GM21526 (cell line): ENCODE results near the gene ABT1.
A peak's percentile ranks its signal among the peaks of the same experiment; 100 is the strongest.

ENCODE experiments used
- ATAC-seq: cut with Tn5 transposase; IDR thresholded peaks from one replicate; pipeline ENCODE4 v1.9.1; 2021; ENCODE audit warnings: moderate library complexity; ENCODE audit not compliant: unreplicated experiment, low FRiP score

Gene ABT1

DNA sequence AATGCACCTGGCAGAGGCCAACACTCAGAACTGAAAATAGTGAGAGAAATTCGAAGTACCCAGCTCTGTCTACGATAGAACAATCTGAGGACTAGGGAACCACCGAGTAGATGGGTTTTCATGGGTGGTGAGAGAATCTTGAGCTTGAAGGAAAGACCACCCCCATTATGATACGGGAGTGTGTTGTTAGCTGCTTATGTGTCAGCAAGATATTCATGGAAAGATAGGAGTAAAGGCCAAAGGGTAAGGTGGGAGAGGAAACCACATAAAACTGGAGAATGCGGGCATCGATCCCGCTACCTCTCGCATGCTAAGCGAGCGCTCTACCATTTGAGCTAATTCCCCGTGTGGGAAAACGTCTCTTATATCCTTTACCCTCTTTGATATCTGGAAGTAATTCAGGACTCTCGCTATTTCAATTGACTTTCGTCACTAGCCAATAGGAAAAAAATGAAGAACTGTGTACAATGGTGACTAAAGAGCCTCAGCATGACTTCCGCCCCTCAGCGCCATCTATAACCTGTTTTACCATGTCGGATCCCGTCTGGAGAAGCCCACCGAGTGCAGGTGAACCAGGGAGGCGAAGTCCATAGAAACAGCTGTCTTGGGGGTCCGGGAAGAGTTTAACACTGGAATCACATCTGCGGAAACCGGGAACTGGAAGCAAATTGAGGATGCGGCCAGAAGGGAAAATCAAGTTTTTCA lies 25.0 kb upstream of the ABT1 start:
- ATAC-seq, result no peak

GRCh38 chr6:26575494-26575939 lies 21.2 kb upstream of the ABT1 start:
- no peak for ATAC-seq

GRCh38 chr6:26576407-26576843 lies 20.3 kb upstream of the ABT1 start:
- ATAC-seq, result no peak

DNA sequence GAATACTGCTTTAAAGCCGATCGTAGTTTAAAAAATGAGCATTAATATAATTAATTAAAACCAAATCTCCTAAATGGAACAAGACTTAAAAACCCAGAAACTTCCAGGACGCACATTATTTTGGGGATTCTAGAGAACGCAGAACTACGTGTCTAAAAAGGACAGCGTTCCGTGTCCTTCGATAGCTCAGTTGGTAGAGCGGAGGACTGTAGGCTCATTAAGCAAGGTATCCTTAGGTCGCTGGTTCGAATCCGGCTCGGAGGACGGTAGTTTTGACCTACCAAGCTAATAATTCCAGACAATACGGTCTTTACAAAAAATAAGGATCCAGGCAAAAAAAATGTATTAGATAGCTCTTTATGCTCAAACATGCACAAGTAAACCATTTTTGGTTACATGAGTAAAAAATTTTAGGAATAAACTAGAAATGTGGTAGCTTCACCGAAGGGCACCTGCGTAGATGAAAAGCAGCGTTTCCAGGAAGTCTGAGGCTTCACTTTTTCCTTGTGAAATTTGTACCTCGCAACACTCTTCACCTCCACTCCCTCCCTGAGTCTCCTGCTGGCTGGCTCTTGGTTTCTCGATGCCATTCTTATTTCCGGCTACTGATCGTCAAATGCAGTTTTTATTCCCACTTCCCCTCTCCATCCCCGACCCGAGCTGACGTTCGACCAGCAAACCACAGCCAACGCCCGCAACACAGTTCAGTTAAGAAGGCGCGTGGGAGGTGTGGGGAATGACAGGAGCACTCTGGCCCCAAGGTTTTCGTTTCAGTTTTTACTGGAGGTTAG lies 19.6 kb upstream of the ABT1 start:
- no peak for ATAC-seq

DNA sequence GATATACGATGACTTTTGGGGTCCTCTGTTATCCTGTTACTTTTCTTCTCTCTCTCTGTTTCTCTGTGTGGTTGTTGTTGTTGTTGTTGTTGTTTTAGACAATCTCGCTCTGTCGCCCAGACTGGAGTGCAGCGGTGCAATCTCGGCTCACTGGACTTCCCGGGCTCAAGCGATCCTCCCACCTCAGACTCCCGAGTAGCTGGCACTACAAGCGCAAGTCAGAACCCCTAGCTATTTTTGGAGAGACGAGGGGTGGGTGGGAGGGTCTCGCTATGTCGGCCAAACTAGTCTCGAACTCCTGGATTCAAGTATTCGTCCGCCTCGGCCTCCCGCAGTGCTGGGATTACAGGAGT lies 19.1 kb upstream of the ABT1 start:
- no peak for ATAC-seq

DNA sequence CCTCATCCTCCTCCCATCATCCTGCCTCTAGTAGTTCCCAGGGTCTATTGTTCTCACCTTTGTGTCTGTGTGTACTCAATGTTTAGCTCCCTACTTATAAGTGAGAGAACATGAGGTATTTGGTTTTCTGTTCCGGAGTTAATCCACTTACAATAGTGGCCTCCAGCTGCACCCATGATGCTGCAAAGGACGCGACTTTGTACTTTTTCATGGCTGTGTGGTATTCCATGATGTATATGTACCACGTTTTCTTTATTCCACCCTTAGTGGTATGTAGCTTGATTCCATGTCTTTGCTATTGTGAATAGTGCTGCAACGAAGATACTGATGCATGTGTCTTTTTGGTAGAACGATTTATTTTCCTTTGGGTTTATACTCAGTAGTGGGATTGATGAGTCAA lies 18.5 kb upstream of the ABT1 start:
- ATAC-seq, result no peak

GRCh38 chr6:26578741-26579140 lies 18.0 kb upstream of the ABT1 start:
- ATAC-seq, result no peak

DNA sequence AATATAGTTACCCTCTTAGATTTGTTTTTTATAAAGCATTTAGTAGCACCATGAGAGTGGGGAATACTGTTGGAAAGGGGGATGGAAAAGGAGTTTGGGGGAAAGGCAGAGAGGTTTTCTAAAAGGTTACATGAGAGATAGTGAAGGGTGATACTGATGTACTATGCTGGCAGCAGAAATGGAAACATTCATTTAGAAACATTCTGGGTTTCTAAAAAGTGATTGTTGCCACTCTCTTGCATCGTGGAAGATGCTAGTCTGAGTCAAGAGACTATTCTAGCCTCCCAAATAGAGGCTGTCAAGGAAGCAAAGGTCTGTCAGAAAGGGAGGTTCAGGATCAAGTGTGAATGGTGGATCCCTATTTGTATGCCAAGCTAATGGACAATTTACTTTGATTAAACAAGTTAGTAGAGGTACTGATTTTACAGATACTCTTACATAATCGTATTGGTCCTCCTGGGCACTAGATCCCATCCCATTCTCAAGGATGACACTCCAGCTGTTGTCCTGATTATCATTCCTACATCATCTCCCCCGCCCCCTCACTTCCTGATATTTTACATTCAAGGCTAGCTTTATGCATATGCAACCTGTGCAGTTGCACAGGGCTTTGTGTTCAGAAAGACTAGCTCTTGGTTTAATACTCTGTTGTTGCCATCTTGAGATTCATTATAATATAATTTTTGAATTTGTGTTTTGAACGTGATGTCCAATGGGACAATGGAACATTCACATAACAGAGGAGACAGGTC lies 15.4 kb upstream of the ABT1 start:
- ATAC-seq, result no peak

DNA sequence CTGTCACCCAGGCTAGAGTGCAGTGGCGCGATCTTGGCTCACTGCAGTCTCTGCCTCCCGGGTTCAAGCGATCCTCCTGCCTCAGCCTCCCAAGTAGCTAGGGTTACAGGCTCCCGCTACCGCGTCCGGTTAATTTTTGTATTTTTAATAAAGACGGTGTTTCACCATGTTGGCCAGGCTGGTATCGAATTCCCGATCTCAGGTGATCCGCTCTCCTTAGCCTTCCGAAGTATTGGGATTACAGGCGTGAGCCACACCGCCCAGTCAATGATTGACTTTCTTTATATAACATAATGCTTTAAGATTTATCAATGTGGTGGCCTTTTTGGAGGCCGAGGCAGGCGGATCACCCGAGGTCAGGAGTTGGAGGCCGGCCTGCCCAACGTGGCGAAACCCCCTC lies 7.8 kb upstream of the ABT1 start:
- no peak for ATAC-seq

DNA sequence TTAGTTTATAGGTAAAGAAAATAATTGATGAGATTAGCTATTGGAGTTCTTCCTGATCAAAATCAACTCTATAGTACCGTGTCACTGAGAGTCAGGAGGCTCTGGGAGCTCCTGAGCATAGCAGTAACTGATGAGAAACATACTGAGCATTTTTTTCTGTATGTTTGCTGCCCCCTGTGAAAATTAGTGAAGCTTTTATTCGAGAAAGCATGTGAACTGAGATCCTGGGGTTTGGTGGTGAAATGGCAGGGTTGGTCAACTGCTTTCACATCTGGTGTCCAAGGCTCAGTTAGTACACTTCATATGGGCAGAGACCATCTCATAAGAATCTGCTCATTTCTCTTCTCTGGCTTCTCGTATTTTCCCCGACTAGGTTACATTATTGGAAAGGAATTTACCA lies 4.1 kb upstream of the ABT1 start:
- ATAC-seq, result no peak

- ATAC-seq, result no peak
Observed at GRCh38 chr6:26593278-26594130, 3.2 kb upstream of the ABT1 start.

GRCh38 chr6:26594131-26594498 lies 2.6 kb upstream of the ABT1 start:
- no peak for ATAC-seq

GRCh38 chr6:26594730-26595632 lies 1.8 kb upstream of the ABT1 start:
- ATAC-seq, result no peak

GRCh38 chr6:26595669-26596269 lies 984 bp upstream of the ABT1 start:
- ATAC-seq, result peak; percentile 53

- ATAC-seq, result no peak
Observed at GRCh38 chr6:26597389-26597766, 625 bp downstream of the ABT1 start.

GRCh38 chr6:26597821-26598220 lies 1.1 kb downstream of the ABT1 start:
- ATAC-seq, result no peak

DNA sequence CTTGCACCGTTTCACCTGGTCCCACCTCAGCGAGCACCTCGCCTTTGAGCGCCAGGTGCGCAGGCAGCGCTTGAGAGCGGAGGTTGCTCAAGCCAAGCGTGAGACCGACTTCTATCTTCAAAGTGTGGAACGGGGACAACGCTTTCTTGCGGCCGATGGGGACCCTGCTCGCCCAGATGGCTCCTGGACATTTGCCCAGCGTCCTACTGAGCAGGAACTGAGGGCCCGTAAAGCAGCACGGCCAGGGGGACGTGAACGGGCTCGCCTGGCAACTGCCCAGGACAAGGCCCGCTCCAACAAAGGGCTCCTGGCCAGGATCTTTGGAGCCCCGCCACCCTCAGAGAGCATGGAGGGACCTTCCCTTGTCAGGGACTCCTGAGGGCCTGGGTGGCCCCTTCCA lies 1.5 kb downstream of the ABT1 start:
- no peak for ATAC-seq

DNA sequence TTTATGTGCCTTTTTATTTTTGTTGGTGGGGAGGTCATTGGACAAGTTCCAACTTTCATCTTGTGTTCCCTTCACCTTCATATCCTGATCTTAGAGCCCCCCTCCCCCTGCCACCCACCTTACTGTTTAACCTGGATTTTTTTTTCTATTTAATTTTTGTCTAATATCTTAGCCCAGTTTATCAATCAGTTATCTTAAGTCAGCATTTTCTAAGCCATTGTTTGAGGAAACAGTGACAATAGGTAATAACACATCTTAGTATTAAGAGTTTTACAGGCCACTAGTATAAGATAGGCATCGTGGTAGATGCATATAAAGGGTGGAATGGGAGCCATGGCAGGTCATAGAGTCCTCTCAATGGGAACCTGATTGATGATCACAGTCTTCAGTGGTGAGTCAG lies 2.4 kb downstream of the ABT1 start:
- no peak for ATAC-seq

DNA sequence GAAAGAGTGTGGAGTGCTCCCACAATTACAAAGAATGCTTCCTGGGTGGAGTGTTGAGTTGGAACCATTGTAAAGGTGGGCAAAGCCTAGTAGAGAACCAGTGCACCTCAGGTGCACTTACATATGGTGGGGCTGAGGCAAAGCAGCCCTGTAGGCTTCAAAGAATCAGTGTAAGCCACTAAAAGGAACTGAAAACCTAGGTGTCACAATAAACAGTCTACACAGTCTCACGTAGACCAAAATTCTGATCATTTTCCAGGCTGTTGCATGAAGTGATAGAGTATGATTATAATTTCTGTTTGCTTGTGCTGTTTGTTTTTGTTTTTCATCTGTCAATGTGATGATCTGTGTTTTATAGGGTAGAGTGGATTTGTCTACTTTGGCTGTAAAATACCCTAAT lies 2.8 kb downstream of the ABT1 start:
- ATAC-seq, result no peak
